HG03060 (cell line): ENCODE data around the gene PER1.

Experiments used
- ATAC-seq: cut with Tn5 transposase; IDR thresholded peaks from one replicate; pipeline ENCODE4 v1.9.1; 2021; ENCODE audit warnings: low read depth, moderate number of reproducible peaks; ENCODE audit not compliant: unreplicated experiment

Gene PER1

DNA sequence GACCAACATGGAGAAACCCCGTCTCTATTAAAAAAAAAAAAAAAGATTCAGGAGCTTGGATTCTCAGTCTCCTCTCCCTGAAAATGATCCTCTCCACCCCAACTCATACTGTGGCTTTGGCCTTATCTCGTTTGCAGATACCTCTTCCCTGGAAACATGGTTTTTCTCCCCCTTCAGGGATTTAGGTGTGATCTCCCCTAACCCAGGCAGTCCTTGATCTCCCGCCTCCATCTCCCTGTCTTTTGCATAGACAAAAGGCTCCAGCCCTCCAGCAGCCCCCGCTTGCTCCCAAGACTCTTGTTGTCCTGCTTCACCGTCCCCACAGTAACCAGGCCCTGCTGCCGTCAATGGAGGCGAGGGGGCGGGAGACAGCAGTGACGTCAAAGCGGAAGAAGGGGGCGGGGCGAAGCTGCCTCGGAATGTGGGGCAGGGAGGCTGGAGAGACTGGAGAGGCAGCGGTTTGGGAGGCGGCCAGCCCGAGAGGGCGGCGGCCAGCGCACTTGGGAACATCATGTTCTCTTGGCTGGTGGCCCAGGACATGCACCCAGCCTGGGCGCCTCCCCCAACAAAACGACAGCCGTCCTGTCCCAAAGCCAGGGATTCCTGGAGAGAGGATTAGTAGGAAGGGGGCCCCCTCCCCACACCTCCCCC is 1.9 kb upstream of the PER1 start:
- no peak for ATAC-seq

- no peak for ATAC-seq
These were observed 1.3 kb upstream of the PER1 start for GRCh38 chr17:8153525-8153956.

- no peak for ATAC-seq
These were observed 837 bp upstream of the PER1 start for GRCh38 chr17:8153031-8153451.

DNA sequence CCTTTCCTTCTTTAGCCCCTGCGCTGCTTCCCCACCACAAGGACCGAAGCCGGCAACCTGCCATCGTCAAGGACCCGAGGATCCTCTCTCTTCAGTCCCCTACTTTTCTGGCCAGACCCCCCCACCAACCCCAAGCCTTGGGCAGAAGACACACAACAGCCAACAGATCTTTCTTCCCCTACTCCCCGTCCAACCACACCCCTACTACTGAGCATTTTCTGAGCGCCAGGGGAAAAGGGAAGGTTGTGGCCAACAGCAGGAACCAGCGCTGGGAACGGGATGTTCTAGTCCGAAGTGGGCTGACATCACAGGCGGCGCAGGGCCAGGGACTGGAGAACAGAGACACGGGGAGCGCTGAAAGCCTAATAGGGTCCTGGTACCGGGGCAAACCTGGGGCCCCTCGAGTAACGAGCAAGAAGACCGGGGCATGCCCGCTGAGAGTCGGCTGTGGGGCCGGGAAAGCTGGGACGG is 528 bp downstream of the PER1 start:
- ATAC-seq: no peak

- no peak for ATAC-seq
These were observed 1.0 kb downstream of the PER1 start for GRCh38 chr17:8151120-8151640.

DNA sequence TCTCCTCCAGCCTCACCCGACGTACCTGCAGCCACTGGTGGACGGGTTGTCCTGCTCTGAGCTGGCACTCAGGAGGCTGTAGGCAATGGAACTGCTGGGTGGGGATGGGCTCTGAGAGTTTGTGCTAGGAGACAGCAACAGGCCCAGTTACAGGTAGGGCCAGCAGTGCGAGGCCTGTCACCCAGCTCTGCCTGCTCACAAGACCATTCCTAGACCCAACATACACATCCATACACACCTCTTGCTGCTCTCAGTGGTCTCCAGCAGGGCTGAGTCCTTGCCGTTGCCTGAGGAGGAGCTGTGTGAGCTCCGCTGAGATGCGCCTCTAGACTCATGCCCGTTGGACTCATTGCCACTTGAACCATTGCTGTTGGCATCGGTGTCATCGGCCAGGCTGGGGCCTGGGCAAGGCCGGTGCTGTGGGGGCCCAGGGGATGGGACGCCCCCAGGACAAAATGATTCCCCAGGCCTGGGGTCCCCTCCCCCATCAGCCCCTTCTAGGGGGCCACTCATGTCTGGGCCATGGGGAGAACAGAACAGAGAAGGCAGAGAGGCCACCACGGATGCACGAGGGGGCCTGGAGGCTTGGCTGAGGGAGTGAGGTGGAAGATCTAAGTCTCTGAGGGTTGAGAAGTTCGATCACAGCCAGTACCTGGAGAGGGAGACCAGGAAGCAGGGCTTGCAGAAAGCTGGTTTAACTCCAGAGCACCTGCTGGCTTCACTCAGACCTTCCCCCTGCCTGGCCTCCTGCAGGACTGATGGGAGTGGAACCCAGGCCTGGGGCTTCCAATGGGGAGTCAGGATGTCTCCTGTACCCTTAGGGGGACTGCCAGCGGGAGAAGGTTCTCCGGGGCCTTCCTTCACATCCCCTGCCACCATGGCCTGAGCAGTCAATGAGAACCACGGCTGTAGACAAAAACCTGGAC is 1.7 kb downstream of the PER1 start:
- ATAC-seq: no peak

- ATAC-seq: no peak
These were observed 2.6 kb downstream of the PER1 start for GRCh38 chr17:8149419-8150193.

- ATAC-seq: no peak
These were observed 3.6 kb downstream of the PER1 start for GRCh38 chr17:8148560-8148959.

GRCh38 chr17:8147805-8148404 is 4.3 kb downstream of the PER1 start:
- ATAC-seq: no peak

DNA sequence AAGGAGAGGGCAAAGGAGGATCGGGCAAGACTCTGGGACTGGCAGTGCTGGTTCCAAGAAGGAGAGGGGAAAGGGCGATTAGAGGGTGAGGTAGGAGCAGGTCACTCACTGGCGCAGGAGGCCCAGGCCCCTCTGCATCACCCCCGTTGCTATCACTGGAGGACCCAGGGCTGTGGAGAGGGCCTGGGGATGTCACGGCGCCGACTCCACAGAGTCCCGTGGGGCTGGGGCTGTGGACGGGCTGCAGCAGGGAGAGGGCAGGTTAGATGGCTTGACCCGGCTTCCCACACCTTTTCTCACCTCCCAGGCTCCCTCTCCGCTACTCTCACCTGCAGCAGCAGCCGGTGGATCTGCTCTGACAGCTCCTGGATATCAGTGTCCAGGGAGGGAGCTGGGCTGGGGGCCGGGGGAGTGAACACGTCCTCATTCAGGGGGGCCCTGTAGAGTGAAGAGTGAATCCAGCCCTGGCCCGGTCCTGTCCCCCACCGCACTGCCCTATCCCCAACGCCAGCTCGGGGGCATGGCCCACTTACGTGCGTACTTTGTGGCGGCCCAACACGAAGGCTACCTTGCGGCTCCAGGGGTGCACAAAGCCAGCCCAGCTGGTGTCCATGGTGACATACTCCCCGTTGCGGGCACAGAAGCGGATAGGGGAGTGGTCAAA is 4.9 kb downstream of the PER1 start:
- ATAC-seq: no peak

DNA sequence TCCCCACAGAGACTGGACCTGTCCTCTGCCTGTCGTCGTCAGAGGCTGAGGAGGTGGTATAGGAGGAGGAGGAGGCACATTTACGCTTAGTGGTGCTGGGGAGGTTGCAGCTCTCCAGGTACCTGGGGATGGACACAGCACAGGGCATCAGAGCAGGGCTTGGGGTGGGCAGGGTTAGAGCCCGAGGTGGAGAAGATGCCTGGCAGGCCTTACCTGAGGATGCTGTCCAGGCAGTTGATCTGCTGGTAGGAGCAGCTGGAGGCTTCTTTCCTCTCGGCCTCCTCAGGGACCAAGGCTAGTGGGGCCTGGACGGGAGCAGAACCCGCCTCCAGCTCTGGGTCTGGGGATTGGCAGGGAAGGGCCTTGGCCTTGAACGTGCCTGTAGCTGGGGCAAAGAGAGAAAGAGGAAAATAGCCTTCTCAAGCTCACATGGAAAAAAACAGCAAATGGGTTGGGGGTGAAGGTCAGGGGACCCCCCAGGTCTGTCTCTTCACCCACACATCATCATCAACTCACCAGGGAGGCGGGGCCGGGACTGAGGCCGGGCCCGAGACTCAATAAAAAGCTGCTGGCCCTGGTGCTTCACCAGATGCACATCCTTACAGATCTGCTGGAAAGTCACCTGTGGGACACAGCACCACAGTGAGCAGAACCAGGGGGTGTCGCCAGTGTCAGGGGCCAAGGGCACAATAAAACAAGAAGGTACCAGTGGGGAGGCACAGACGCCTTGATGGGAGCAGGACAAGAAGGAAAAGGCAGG is 5.6 kb downstream of the PER1 start:
- no peak for ATAC-seq

DNA sequence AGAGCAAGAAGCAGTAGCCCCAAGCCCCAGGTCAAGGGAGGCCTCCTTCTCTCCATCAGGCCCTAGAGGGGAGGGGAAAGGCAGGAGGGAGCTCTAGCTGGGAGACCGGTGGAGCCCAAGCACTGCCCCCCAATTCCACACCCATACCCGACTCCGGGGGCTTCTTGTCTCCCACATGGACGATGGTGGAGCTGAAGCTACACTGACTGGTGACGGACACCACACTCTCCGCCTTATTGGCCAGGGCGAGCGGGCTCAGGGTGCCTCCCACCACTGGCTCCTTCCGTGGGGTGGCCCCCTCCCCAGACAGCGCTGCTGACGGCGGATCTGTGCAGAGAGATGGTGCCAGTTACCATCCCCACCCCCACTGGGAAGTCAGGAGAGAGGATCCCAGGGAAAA is 6.4 kb downstream of the PER1 start:
- no peak for ATAC-seq

DNA sequence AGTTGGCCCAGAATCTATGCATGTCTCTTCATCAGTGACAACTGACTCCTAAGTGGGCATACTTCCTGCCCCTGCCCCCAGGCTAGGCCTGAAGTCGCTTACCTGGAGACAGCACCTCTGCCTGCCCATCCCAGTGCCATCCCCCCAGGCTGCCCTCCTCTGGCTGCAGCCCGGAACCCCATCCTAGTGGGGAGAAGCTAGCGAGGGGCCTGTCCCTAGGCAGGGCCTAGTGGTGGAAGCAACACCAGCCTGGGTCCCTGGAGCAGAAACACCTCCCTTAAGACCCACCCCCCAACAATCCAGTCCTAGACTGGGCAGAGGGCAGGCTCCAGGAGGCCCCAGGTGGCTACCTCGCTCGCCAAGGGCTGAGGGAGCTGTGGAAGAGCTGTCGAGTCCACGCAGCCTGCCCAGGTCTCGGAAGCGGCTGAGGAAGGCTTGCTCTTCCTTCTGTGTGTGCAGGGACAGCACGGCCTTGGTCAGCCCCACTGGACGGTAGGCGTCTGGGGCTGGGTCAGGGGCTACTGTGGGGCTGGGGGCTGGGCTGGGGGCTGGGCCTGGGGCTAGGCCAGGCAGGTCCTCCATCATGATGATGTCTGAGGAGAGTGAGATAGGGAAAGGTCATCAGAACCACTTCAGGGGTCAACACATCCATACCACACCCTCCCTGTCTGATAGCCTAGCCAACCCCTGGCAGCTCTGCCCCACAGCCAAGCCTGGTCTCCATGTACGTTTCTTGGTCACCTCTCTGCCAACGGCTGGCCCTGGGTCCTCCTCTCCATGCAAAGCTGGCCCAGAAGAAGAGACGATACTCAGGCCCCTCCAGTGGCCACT is 7.6 kb downstream of the PER1 start:
- no peak for ATAC-seq

DNA sequence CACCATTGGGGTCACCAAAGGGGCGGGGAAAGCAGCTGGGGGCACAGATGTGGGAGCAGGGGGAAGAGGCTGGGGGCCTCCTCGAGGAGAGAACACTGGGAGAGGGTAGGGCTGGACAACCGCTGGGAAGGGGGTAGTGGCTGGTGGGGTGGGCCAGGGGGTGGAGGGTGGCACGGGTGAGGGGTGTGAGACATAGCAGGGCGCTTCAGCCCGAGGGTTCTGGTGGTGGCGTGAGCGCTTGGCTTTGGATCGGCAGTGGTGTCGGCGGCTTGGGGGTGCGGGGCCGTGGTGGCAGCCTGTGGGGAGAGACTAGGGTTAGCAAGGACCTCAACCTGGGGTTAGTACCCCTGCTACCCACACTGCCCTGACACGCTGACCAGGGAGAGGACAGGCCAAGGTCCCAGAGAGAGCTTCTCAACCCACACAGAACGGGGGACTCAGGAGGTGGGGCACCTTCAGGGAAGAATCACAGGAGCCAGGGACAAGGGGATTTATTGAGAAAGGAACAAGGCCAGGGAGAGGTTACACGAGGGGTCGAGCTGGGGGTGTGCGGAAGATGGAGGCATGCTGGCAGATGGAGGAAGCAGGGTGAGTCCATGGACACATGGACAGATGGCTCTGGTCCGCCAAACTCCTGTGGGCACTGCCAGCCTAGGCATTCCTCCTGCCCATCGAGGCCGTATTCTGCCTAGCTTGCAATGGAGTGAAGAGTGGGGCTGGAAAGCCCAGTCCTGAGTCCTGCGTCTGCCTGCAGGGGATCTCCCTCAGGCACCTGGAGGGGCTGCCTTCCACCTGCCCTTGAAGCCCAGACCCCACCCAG is 8.4 kb downstream of the PER1 start:
- ATAC-seq: no peak

DNA sequence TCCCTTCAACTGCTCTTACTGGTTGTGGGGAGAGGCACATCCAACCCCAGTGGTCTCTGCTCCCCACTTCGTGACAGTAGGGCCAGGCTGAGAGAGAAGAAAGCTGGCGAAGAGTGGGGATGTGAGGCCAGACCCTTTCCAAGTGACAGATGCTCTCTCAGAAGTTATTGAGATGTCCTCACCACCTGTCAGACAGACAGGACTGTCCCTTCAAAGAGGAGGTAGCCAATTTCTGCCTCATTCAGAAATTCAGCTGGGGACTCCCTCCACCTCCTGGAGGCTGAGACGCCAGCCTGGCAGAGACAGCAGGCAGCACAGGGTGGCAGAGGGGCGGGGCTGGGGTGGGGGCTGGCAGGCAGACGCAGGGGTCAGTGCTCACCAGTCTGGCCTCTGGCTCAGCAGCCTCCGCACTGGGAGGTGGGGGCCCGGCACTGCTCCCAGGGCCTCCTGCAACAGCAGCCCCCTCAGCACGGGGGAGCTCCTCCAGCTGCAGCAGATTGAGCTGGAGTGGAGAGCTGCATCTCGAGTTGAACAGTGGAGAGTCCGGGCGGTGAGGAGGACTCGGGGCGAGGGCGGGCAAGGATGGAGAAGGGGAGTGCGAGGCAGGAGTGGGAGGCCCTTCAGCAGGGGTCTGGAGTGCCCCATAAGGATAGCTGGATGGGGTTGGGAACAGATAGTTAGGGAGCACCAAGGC is 9.2 kb downstream of the PER1 start:
- ATAC-seq: no peak

- no peak for ATAC-seq
These were observed 9.9 kb downstream of the PER1 start for GRCh38 chr17:8142158-8142886.
